Heart right ventricle (tissue), 16 donors: Measurements from ENCODE around the gene STK26. TPM values are rescaled to one million over a fixed set of nuclear protein-coding genes. Genes with fewer than 3 reads are reported as not detected.

Source experiments
- ATAC-seq, 8 donors: fragments of 200-7000 bp; cut with Tn5 transposase; one replicate each; pipeline ENCODE4 v1.9.1; 2020; ENCODE audit warnings: mild to moderate bottlenecking in 8 of 8, moderate library complexity in 8 of 8, moderate number of reproducible peaks in 1 of 8
- DNase-seq, 2 donors: peaks; one replicate each; pipeline ENCODE4 v3.0.0-alpha.2; 2020
- H3K27ac ChIP-seq, 10 donors: fragments of 200-600 bp; sonication (generic) in 2 of 10; one replicate each; pipeline versions ENCODE4 v1.5.0 to v1.8.0; 2020 to 2022; ENCODE audit warnings: mild to moderate bottlenecking in 3 of 10
- H3K27me3 ChIP-seq, 7 donors: fragments of 200-600 bp; one replicate each; pipeline ENCODE4 v1.8.0; 2021 to 2022; ENCODE audit warnings: mild to moderate bottlenecking in 2 of 7
- H3K36me3 ChIP-seq, 9 donors: fragments of 200-600 bp; sonication (generic) in 1 of 9; one replicate each; pipeline versions ENCODE4 v1.5.0 to v1.8.0; 2020 to 2022; ENCODE audit warnings: mild to moderate bottlenecking in 2 of 9
- H3K4me1 ChIP-seq, 9 donors: fragments of 200-600 bp; sonication (generic) in 1 of 9; one replicate each; pipeline versions ENCODE4 v1.5.0 to v1.8.0; 2020 to 2022; ENCODE audit warnings: mild to moderate bottlenecking in 4 of 9
- H3K4me3 ChIP-seq, 10 donors: fragments of 200-600 bp; sonication (generic) in 2 of 10; one replicate each; pipeline versions ENCODE4 v1.5.0 to v1.8.0; 2020 to 2022; ENCODE audit warnings: mild to moderate bottlenecking in 7 of 10, moderate library complexity in 2 of 10
- H3K9me3 ChIP-seq, 11 donors: fragments of 200-600 bp in 10 of 11; sonication (generic) in 2 of 11; one replicate each; pipeline versions ENCODE4 v1.5.0 to v1.8.0; 2013 to 2022; ENCODE audit warnings: mild to moderate bottlenecking in 2 of 11, control low read depth in 1 of 11, moderate library complexity in 1 of 11
- CTCF ChIP-seq, 9 donors: fragments of 200-600 bp; sonication (generic) in 2 of 9; IDR thresholded peaks; one replicate each; pipeline versions ENCODE4 v1.5.0 to v1.8.0; 2021 to 2022; ENCODE audit warnings: antibody characterized with exemption in 9 of 9, mild to moderate bottlenecking in 5 of 9, moderate library complexity in 1 of 9
- WGBS, 2 donors: extraction: QIAGEN DNeasy Blood & Tissue Kit; methylation state at CpG; one replicate each; pipeline ENCODE4 v1.1.7; 2013; ENCODE audit warnings: inconsistent platforms in 1 of 2; 5-methylcytosine and 5-hydroxymethylcytosine counted together
- intact Hi-C, 10 donors: fragments of 100-400 bp; cut with DNase I; formaldehyde crosslinking; loops; one replicate each; pipeline versions ENCODE4 v1.11.1 to v1.14.2; 2022
- polyA plus RNA-seq, 2 donors: library from polyadenylated mRNA; stranded (reverse); fragments of 200-250 nt; gene quantifications; one replicate each; pipeline ENCODE4 v1.2.3, GENCODE V29; 2013
- total RNA-seq, 10 donors: library from RNA; stranded (reverse); fragmentation: NEBNext Ultra II Directional in 3 of 10; extraction: Animal tissue kit (Norgen Biotek cat#: 25700) in 3 of 10; gene quantifications; one replicate each; pipeline versions ENCODE4 v1.2.1 to v1.2.4, GENCODE V29; 2021 to 2023
- donor health status: Arrhythmogenic right ventricular cardiomyopathy.
- donor health status: ischemic (EF 13 %, LVEDD 7.1; RV severe dilation, severe dysfunction).
- donor health status: healthy with polysubstance abuse.
- donor health status: DM: no; HTN: yes; CAD: no.
- donor health status: DM: no; HTN: no; CAD: no.
- donor health status: ischemic (EF 25% LVEDD 6.9; RV normal size, moderate dysfunction).
- donor health status: ischemic (EF 25% LVEDD 5.7; RV mildly dilated, moderate dysfunction).
- donor health status: healthy.
- donor health status: DM: yes; HTN: yes; CAD: no.
- donor health status: Ischemic cardiomyopathy.
- donor health status: ischemic (EF 35%, LVEDD 5.7; RV mildly dilated, moderate dysfunction).
- donor health status: nonischemic (EF 11% LVEDD 7.7; RV severe dilation, severe dysfunction).
- donor health status: DM: yes; HTN: yes; CAD: no.
- donor health status: PGD.
- donor health status: ischemic (EF 29% LVEDD 5.4; RV normal size, mild dysfunction).
- donor health status: nonischemic (EF 23%, LVEDD 6.1; RV moderate dilation, normal function).

The STK26 gene
- total and polyA plus RNA-seq, 12 donors, result 0.54 to 3.3 (median 1.0) TPM

- H3K27ac ChIP-seq, result no peak overlapping the region
- no peak for TF ChIP-seq CTCF (IDR thresholded peaks at IDR 0.05)
- intact Hi-C loops, result no loop called here
- ATAC-seq (no peak), DNase-seq (no peak)
- H3K4me3 ChIP-seq, result no peak overlapping the region
- H3K27me3 ChIP-seq, result peaks cover 0 to 40% (median 0%) of the 10 kb centered on the region in 7 donors
- H3K36me3 ChIP-seq, result no peaks in the 10 kb centered on the region
- H3K4me1 ChIP-seq, result no peaks in the 10 kb centered on the region
- H3K9me3 ChIP-seq, result no peaks in the 10 kb centered on the region
Measured at GRCh38 chrX:132107291-132107690, 84.2 kb downstream of the STK26 start.

- no peaks in the 10 kb centered on the region for H3K36me3 ChIP-seq
- TF ChIP-seq CTCF (IDR thresholded peaks at IDR 0.05), result no peak
- ATAC-seq (no peak), DNase-seq (no peak)
- H3K27ac ChIP-seq, result no peak overlapping the region
- no peak overlapping the region for H3K4me3 ChIP-seq
- H3K4me1 ChIP-seq, result no peaks in the 10 kb centered on the region
- intact Hi-C loops, result no loop called here
- H3K27me3 ChIP-seq, result peaks cover 0 to 58% (median 0%) of the 10 kb centered on the region in 7 donors
- H3K9me3 ChIP-seq, result no peaks in the 10 kb centered on the region
Measured at GRCh38 chrX:132114607-132115006, 91.5 kb downstream of the STK26 start.

GRCh38 chrX:132115792-132116191 lies 92.7 kb downstream of the STK26 start:
- Histone ChIP-seq H3K4me1 (no peaks in the 10 kb centered on the region), H3K36me3 (no peaks in the 10 kb centered on the region), H3K27ac (no peak overlapping the region), H3K27me3 (peaks cover 0 to 58% (median 0%) of the 10 kb centered on the region in 7 donors), H3K4me3 (no peak overlapping the region), H3K9me3 (peaks cover 0 to 1% (median 0%) of the 10 kb centered on the region in 11 donors)
- ATAC-seq, result no peak
- no peak for DNase-seq
- WGBS, 2 donors, result 83 to 92% methylated on average over 5 of the region's 5 CpGs
- TF ChIP-seq CTCF (IDR thresholded peaks at IDR 0.05), result no peak
- intact Hi-C loops, result no loop called here

GRCh38 chrX:132118358-132118757 lies 95.3 kb downstream of the STK26 start:
- Histone ChIP-seq H3K36me3 (no peaks in the 10 kb centered on the region), H3K27ac (no peak overlapping the region), H3K4me3 (no peak overlapping the region), H3K27me3 (peaks cover 0 to 52% (median 0%) of the 10 kb centered on the region in 7 donors), H3K4me1 (no peaks in the 10 kb centered on the region), H3K9me3 (peaks cover 0 to 4% (median 0%) of the 10 kb centered on the region in 11 donors)
- no peak for TF ChIP-seq CTCF (IDR thresholded peaks at IDR 0.05)
- ATAC-seq, result no peak
- DNase-seq, result no peak
- 97 to 100% methylated on average over 4 of the region's 4 CpGs for WGBS, 2 donors
- intact Hi-C loops, result no loop called here
